IPS-18a (cell line): Measurements from ENCODE around the gene TPO.
"Not testable (repeated sequence)": the region's sequence is repeated elsewhere in the genome, so short reads cannot be mapped to it uniquely, and the experiment has no call there.

ENCODE experiments used
- H3K27ac ChIP-seq: one replicate; pipeline ENCODE4 v1.5.1; 2013; ENCODE audit warnings: low read length
- H3K27me3 ChIP-seq: one replicate; pipeline ENCODE4 v1.6.1; 2013; ENCODE audit warnings: mild to moderate bottlenecking, low read length; ENCODE audit not compliant: control insufficient read depth, insufficient read depth
- H3K36me3 ChIP-seq: one replicate; pipeline ENCODE4 v1.6.1; 2013; ENCODE audit warnings: low read depth, low read length; ENCODE audit not compliant: control insufficient read depth
- H3K4me1 ChIP-seq: one replicate; pipeline ENCODE4 v1.6.1; 2013; ENCODE audit warnings: low read depth, low read length; ENCODE audit not compliant: control insufficient read depth
- H3K4me3 ChIP-seq: one replicate; pipeline ENCODE4 v1.5.1; 2013; ENCODE audit warnings: low read length
- H3K9ac ChIP-seq: one replicate; pipeline ENCODE4 v1.6.1; 2013; ENCODE audit warnings: mild to moderate bottlenecking, low read length, moderate library complexity
- H3K9me3 ChIP-seq: one replicate; pipeline ENCODE4 v1.6.1; 2013; ENCODE audit warnings: low read depth, low read length; ENCODE audit not compliant: control insufficient read depth

TPO gene

DNA sequence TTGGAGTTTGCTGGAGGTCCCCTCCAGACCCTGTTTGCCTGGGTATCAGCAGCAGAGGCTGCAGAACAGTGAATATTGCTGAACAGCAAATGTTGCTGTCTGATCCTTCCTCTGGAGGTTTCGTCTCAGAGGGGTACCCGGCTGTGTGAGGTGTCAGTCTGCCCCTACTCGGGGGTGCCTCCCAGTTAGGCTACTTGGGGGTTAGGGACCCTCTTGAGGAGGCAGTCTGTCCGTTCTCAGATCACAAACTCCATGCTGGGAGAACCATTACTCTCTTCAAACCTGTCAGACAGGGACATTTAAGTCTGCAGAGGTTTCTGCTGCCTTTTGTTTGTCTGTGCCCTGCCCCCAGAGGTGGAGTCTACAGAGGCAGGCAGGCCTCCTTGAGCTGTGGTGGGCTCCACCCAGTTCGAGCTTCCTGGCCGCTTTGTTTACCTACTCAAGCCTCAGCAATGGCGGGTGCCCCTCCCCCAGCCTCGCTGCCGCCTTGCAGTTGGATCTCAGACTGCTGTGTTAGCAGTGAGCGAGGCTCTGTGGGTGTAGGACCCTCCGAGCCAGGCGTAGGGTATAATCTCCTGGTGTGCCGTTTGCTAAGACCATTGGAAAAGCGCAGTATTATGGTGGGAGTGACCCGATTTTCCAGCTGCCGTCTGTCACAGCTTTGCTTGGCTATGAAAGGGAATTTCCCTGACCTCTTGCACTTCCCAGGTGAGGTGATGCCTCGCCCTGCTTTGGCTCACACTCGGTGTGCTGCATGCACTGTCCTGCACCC lies 25.1 kb upstream of the TPO start:
- H3K36me3 ChIP-seq = not testable (repeated sequence)
- H3K4me3 ChIP-seq = peak overlapping the region; percentile 49

DNA sequence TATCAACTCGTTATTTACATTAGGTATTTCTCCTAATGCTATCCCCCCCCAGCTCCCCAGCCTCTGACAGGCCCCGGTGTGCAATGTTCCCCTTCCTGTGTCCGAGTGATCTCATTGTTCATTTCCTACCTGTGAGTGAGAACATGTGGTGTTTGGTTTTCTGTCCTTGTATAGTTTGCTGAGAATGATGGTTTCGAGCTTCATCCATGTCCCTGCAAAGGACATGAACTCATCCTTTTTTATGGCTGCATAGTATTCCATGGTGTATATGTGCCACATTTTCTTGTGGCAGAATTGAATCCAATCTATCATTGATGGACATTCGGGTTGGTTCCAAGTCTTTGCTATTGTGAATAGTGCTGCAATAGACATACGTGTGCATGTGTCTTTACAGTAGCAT lies 23.1 kb upstream of the TPO start:
- H3K4me1 ChIP-seq, H3K9me3 ChIP-seq, H3K4me3 ChIP-seq, H3K36me3 ChIP-seq, H3K9ac ChIP-seq, H3K27ac ChIP-seq: not testable (repeated sequence)
- peaks cover 33% of the 10 kb centered on the region for H3K27me3 ChIP-seq

More for the DNA sequence above, 25.1 kb upstream of the TPO start:
- not testable (repeated sequence) for H3K9me3 ChIP-seq, H3K27ac ChIP-seq, H3K4me1 ChIP-seq
- Histone ChIP-seq H3K9ac (peak overlapping the region; percentile 13), H3K27me3 (peaks cover 30% of the 10 kb centered on the region)

DNA sequence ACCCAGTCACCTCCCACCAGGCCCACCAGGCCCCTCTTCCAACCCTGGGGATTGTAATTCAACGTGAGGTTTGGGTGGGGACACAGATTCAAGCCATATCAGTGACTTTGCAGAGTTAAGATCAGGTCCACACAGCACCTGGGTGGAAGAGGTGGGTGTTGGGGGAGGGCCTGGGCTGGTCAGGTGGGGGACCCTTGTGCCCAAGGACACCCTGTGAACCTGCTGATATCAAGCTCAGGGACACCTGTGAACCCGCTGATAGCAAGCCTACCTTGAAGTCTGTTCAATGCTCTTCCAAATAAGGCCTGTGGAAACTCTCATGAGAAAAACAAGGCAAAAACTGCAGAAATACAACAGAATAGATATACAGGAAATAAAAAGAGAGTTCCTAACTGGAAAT lies 19.9 kb upstream of the TPO start:
- no peaks in the 10 kb centered on the region for H3K9me3 ChIP-seq
- no peak overlapping the region for H3K27ac ChIP-seq
- peaks cover 18% of the 10 kb centered on the region for H3K27me3 ChIP-seq

DNA sequence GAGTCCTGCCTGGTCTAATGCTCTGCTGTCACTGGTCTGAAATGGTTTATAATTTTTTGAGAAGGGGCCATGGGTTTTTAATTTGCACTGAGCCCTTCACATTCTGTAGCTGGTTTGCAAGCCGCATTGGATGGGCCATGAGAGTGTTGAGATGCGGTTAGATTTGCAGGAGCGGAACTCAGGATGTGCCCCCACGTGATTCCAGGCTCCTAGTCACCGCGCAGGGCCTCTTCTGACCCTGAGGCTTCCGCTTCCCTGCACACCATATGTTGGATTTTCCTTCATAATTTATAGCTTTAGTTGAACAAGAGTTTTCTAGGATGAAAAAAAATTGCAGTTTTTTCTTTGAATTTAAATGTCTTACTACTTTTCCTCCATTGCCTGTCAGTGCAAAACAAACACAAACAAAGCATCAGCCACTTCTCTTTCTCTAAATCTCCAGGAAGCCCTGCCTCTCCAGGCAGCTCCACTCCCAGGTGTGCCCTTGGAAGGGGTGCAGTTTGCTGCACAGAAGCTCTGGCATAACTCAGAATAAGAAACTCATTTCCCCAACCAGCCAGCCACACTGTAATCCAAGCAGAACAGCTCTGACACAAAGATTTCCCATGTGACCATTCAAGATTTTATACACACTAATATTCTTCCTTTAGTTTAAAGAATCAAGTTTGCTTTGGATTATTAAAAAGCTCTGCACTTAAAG lies 18.4 kb upstream of the TPO start:
- H3K27me3 ChIP-seq = peaks cover 8% of the 10 kb centered on the region
- no peak overlapping the region for H3K9ac ChIP-seq
- no peak overlapping the region for H3K4me3 ChIP-seq
- H3K36me3 ChIP-seq = no peaks in the 10 kb centered on the region
- no peaks in the 10 kb centered on the region for H3K9me3 ChIP-seq
- H3K27ac ChIP-seq = no peak overlapping the region
- no peaks in the 10 kb centered on the region for H3K4me1 ChIP-seq

More for the DNA sequence above, 19.9 kb upstream of the TPO start:
- Histone ChIP-seq H3K9ac (no peak overlapping the region), H3K4me3 (no peak overlapping the region), H3K4me1 (no peaks in the 10 kb centered on the region), H3K36me3 (no peaks in the 10 kb centered on the region)

DNA sequence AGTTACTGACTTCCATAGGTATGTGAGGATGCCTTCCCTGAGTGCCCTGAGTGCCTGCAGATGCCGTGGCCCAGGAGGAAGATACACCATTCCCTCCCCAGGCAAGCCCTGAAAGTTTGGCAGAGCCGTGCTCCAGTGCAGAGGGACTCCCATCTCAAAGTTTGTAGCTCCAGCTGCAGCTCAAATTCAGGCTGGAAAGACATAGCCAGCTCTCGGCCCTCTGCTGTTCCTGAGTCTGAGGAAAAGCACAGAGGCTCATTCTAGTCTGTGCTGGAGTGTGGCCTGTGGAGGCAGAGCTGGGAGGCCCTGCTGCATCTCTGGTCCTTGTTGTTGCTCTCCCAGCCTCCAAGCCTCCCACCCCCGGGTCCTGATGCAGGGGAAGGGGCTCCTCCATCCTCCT lies 15.9 kb upstream of the TPO start:
- Histone ChIP-seq H3K9ac (no peak overlapping the region), H3K4me1 (no peaks in the 10 kb centered on the region), H3K36me3 (no peaks in the 10 kb centered on the region), H3K27ac (no peak overlapping the region), H3K9me3 (no peaks in the 10 kb centered on the region), H3K27me3 (peaks cover 8% of the 10 kb centered on the region), H3K4me3 (no peak overlapping the region)

DNA sequence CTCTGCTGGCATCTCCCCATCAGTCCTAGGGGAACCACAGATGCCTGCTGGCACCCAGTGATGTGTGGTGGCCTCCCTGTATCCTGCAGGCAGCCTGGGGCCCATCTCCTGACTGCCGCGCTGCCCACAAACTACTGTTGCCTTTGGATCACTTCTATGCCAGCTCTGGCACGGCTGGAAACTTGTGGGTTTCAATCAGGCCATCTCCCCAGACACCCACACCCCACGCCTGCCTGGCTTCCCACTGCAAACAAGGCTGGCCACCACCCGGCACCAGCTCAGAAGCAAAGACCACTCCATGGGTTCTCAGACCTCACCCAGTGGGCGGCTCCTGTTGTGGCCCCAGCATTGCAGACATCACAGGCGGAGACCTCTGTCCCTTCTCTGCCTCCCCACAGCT lies 15.1 kb upstream of the TPO start:
- Histone ChIP-seq H3K9me3 (no peaks in the 10 kb centered on the region), H3K9ac (no peak overlapping the region), H3K36me3 (no peaks in the 10 kb centered on the region), H3K4me1 (no peaks in the 10 kb centered on the region), H3K27ac (no peak overlapping the region), H3K4me3 (no peak overlapping the region), H3K27me3 (peaks cover 2% of the 10 kb centered on the region)

DNA sequence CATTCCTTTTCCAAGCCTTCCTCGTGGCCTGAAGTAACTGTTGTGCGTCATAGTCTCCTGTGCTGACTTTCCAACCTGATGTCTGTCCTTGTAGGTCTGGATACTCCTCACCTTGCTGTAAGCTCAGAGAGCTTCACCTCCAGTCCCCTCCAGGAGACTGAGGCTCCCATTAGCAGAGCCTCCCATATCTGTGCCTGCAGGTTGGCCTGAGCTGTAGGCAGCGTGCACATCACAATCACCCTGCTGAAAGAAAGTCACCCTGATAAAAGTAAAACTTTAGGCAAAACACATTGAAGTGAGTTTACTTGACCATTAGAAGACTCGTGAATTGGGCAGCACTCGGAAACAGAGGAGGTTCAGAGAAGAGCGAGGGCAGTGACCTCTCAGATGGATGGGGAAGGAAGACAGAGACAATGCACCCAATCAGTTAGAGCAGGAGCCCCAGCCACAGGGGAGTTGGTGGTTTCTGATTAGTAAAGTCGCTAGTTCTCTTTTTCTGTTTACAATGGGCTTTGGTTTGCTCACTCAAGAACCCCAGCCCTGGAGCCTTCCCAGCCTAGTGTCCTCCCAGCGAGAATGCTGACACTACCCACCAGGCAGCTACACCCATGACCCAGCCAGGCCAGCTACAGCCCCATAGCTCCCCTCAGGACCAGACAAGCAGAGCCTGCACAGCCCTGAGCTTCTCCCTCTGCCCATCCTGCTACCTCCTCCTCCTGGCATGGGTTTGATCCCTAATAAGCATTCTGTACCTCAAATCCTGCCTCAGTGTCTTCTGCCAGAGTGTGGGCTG lies 12.1 kb upstream of the TPO start:
- H3K9ac ChIP-seq = no peak overlapping the region
- H3K9me3 ChIP-seq = no peaks in the 10 kb centered on the region
- H3K27ac ChIP-seq = no peak overlapping the region
- no peak overlapping the region for H3K4me3 ChIP-seq
- no peaks in the 10 kb centered on the region for H3K36me3 ChIP-seq
- H3K27me3 ChIP-seq = no peaks in the 10 kb centered on the region
- H3K4me1 ChIP-seq = no peaks in the 10 kb centered on the region

DNA sequence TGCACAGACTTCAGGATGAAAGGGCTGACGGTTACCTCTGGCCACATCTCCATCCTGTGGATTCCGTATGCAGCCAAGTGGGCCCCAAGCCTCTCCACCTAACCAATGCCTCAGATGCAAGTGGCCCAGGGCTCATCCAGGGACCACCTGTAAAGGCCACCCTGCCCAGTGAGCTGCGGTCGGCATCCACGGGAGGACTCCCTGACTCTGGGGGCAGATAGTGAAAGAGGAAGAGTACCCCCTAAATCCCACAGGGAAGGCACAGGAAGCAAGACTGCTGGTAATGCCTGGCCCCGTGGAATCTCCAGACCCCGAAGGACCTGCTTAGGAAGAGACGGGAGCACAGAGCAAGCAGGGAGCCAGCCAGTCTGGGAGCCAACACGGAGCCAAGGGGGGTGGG lies 11.2 kb upstream of the TPO start:
- Histone ChIP-seq H3K36me3 (no peaks in the 10 kb centered on the region), H3K4me1 (no peaks in the 10 kb centered on the region), H3K27me3 (no peaks in the 10 kb centered on the region), H3K4me3 (no peak overlapping the region), H3K27ac (no peak overlapping the region), H3K9me3 (no peaks in the 10 kb centered on the region), H3K9ac (no peak overlapping the region)

DNA sequence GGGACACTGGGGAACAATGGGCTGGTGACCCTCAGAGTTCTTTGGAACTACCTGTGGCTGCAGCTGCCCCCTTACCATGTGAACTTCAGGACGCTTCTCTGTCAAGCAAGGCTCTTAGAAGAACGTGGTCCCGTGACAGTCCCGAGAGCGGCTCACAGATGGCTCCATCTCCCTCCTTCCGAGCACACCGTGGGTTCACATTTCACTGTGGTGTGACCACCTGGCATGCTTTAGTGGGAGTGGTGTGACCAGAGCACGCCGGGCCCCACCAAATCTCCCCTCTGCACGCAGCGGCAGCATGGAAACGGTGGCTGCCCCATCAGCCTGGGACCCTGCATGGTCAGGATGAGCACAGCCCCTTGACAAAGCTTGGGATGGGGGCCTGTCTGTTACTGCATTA lies 9.7 kb upstream of the TPO start:
- no peak overlapping the region for H3K27ac ChIP-seq
- H3K27me3 ChIP-seq = no peaks in the 10 kb centered on the region
- H3K9me3 ChIP-seq = no peaks in the 10 kb centered on the region
- H3K4me3 ChIP-seq = no peak overlapping the region
- H3K4me1 ChIP-seq = no peaks in the 10 kb centered on the region
- no peaks in the 10 kb centered on the region for H3K36me3 ChIP-seq
- no peak overlapping the region for H3K9ac ChIP-seq

DNA sequence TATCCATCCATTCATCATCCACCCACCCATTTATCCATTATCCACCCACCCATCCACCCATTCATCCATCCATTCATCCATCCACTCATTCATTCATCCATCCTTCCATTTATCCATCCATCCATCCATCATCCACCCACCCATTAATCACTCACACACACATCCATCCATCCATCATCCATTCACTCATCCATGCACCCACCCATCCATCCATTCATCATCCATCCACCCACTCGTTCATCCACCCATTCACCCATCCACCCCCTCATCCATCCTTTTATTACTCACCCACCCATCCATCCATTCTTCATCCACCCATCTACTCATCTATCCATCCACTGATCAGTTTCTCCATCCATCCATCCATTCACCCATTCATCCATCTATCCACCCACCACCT lies 8.1 kb upstream of the TPO start:
- no peaks in the 10 kb centered on the region for H3K36me3 ChIP-seq
- no peak overlapping the region for H3K4me3 ChIP-seq
- H3K9me3 ChIP-seq = no peaks in the 10 kb centered on the region
- H3K27me3 ChIP-seq = no peaks in the 10 kb centered on the region
- no peak overlapping the region for H3K9ac ChIP-seq
- H3K4me1 ChIP-seq = no peaks in the 10 kb centered on the region
- H3K27ac ChIP-seq = no peak overlapping the region

DNA sequence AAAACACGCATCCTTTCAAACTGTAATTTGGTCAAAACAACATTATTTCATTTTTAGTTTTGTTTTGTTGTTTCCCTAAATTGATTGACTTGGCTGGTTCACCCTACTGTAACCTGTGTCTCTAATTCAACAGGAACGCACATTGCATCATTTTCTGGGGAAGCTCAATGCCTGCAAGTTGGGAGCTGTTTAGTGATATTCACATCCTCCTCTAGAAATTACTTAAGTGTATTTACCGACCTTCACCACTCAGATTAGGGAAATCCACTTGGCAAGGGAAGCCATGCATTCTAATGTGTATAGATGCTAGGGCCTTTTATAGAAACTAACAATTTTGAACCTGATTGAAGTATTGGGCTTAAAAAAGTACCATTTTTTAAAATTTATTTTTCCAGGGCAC lies 7.3 kb upstream of the TPO start:
- Histone ChIP-seq H3K4me3 (no peak overlapping the region), H3K4me1 (no peaks in the 10 kb centered on the region), H3K9ac (no peak overlapping the region), H3K9me3 (no peaks in the 10 kb centered on the region), H3K27ac (no peak overlapping the region), H3K36me3 (no peaks in the 10 kb centered on the region), H3K27me3 (peaks cover 8% of the 10 kb centered on the region)
